GM06990 (cell line): Measurements from ENCODE around the gene RPS19.

Source experiments
- DNase-seq: peaks from one replicate; pipeline ENCODE4 v3.0.0-alpha.2; 2011; ENCODE audit not compliant: insufficient read length; ENCODE audit errors: extremely low read depth
- H3K27me3 ChIP-seq: replicated peaks from 2 replicates; pipeline ENCODE4 v1.6.0; 2011; ENCODE audit warnings: low read length; ENCODE audit not compliant: control insufficient read depth, insufficient read depth
- H3K36me3 ChIP-seq: 2 replicates; pipeline ENCODE4 v1.5.1; 2011; ENCODE audit warnings: low read length; ENCODE audit not compliant: control insufficient read depth, insufficient read depth
- H3K4me3 ChIP-seq: replicated peaks from 2 replicates; pipeline ENCODE4 v1.5.1; 2011; ENCODE audit warnings: low read depth, mild to moderate bottlenecking, control low read depth, low read length
- CTCF ChIP-seq: IDR thresholded peaks from 2 replicates; pipeline ENCODE4 v1.5.1; 2011; ENCODE audit warnings: low read length, control low read depth, mild to moderate bottlenecking, inconsistent platforms; ENCODE audit not compliant: insufficient read depth, poor library complexity, severe bottlenecking

The RPS19 gene

GRCh38 chr19:41860419-41861115 is 512 bp downstream of the RPS19 start:
- no peak for TF ChIP-seq CTCF
- peaks cover 33% of the 10 kb centered on the region for H3K36me3 ChIP-seq
- H3K4me3 ChIP-seq, result peak overlapping the region; percentile 89
- H3K27me3 ChIP-seq, result no peaks in the 10 kb centered on the region
- DNase-seq, result no peak

- no peaks in the 10 kb centered on the region for H3K27me3 ChIP-seq
- no peak for DNase-seq
- H3K4me3 ChIP-seq, result peak overlapping the region; percentile 89
- TF ChIP-seq CTCF, result no peak
- H3K36me3 ChIP-seq, result peaks cover 36% of the 10 kb centered on the region
These were observed 1.2 kb downstream of the RPS19 start for GRCh38 chr19:41861116-41861768.

GRCh38 chr19:41861846-41862245 is 1.8 kb downstream of the RPS19 start:
- H3K4me3 ChIP-seq, result peak overlapping the region; percentile 89
- no peaks in the 10 kb centered on the region for H3K27me3 ChIP-seq
- DNase-seq, result no peak
- H3K36me3 ChIP-seq, result peaks cover 39% of the 10 kb centered on the region
- no peak for TF ChIP-seq CTCF

GRCh38 chr19:41862445-41862986 is 2.5 kb downstream of the RPS19 start:
- H3K27me3 ChIP-seq, result no peaks in the 10 kb centered on the region
- peaks cover 42% of the 10 kb centered on the region for H3K36me3 ChIP-seq
- no peak for DNase-seq
- no peak for TF ChIP-seq CTCF
- peak overlapping the region; percentile 89 for H3K4me3 ChIP-seq

- peak overlapping the region; percentile 89 for H3K4me3 ChIP-seq
- no peaks in the 10 kb centered on the region for H3K27me3 ChIP-seq
- DNase-seq, result no peak
- no peak for TF ChIP-seq CTCF
- peaks cover 48% of the 10 kb centered on the region for H3K36me3 ChIP-seq
These were observed 3.3 kb downstream of the RPS19 start for GRCh38 chr19:41863209-41863931.
